GM12864 (cell line): ENCODE measurements around the gene DBX1.

Experiments used
- DNase-seq: peaks from one replicate; pipeline ENCODE4 v3.0.0-alpha.2; 2011; ENCODE audit warnings: low read depth
- H3K4me3 ChIP-seq: 2 replicates; pipeline ENCODE4 v1.5.1; 2011; ENCODE audit warnings: mild to moderate bottlenecking, low read depth, low read length, control low read depth
- CTCF ChIP-seq: IDR thresholded peaks from 2 replicates; pipeline ENCODE4 v1.5.1; 2011; ENCODE audit warnings: low read depth, mild to moderate bottlenecking, moderate library complexity, low read length, control low read depth, inconsistent platforms; ENCODE audit errors: missing control alignments

Gene DBX1

GRCh38 chr11:20120134-20120925, 39.9 kb downstream of the DBX1 start:
- no peak for TF ChIP-seq CTCF
- no peak for DNase-seq
- no peak overlapping the region for H3K4me3 ChIP-seq

DNA sequence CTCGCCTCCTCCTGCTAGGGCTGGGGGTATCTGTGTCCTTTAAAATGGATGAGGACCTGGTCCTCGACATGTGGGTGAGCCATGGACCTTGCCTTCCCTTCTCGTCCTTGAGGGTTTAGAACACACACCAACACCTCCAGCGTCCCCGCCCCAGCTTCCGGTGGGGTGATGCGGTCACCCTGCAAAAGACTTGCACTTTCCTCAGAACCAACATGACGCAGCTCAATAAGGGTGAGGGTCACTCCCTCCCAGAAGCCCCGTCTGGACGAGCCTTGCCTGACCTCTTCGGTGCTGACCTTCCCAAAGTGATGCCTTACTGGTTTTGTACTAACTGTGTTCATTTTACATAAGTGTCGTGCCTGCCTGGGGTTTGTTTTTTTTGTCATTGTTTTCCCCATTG, 41.0 kb downstream of the DBX1 start:
- no peak overlapping the region for H3K4me3 ChIP-seq
- TF ChIP-seq CTCF, result no peak
- DNase-seq, result no peak

DNA sequence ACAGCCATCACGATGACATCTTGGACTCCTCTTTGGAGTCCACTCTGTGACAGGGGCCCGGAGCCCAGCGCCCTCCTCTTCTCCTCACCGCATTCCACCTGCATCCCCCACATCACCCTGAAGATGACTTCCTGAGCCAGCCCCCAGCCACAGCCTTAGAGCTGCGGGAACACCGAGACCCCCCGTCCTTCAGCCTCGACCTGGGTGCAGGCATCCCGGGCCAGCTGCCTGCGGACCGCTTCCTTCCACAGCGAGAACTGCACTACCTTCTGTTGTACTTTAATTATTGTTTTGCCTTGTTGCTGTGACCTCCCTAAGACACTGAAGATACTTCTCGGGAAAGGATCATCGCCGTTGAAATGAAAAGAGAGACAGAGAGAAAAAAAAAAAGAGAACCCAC, 42.1 kb downstream of the DBX1 start:
- H3K4me3 ChIP-seq, result no peak overlapping the region
- no peak for TF ChIP-seq CTCF
- DNase-seq, result no peak

DNA sequence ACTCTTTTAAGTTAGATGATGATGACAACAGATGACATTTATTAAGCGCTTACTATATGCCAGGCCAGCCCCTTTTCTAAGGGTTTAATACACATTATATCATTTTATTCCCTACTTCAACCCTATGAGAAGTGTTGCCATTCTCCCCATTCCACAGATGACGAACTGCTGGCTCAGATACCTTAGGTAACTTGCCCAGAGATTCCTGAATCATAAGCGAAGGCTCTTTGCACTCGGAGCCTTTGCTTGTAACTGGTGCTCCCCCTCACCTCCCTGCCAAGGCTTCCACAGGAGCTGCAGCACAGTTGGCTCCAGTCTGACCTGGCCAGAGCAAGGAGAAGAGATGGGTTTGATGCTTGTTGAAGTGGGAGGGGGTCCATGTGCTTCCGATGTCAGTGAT, 43.0 kb downstream of the DBX1 start:
- DNase-seq, result no peak
- no peak for TF ChIP-seq CTCF
- H3K4me3 ChIP-seq, result no peak overlapping the region

DNA sequence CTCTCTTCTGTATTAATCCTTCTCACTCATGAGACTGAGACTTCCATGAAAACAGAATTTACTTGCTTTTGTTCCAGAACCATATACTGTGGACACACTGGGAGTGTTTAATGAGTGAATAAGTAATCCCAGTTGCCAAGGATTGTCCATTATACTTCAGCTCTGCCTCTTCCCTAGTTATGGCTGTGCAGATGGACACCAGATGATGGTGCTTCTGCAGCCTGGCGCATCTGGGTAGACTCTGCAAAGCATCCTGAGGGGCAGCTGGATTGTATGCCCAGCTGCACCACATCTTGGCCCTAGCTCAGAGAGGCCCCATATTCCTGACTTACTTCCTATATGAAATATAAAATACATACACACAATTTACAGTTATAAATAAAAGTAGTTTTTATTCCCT, 43.5 kb downstream of the DBX1 start:
- DNase-seq, result no peak
- no peak overlapping the region for H3K4me3 ChIP-seq
- TF ChIP-seq CTCF, result no peak

- DNase-seq, result no peak
- TF ChIP-seq CTCF, result no peak
- H3K4me3 ChIP-seq, result no peak overlapping the region
Observed at GRCh38 chr11:20114588-20114987, 45.7 kb downstream of the DBX1 start.

DNA sequence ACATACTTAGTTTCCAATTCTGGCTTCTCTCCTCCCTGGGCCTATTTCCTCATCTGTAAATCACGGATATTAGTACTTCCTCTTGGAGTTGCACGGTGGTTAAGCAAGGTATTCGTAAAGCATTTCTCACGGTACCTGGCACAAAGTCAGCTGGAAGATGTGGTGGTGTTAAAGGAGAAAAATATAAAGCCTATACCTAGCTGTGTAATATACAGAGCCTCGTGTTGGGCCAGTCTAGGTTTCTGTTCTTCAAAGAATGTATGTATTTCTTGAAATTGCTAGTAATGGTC, 47.2 kb downstream of the DBX1 start:
- no peak for TF ChIP-seq CTCF
- H3K4me3 ChIP-seq, result no peak overlapping the region
- no peak for DNase-seq
